Measurements from ENCODE around the gene IRF5.
A peak's percentile ranks its signal among the peaks of the same experiment; 100 is the strongest.

Gene IRF5

DNA sequence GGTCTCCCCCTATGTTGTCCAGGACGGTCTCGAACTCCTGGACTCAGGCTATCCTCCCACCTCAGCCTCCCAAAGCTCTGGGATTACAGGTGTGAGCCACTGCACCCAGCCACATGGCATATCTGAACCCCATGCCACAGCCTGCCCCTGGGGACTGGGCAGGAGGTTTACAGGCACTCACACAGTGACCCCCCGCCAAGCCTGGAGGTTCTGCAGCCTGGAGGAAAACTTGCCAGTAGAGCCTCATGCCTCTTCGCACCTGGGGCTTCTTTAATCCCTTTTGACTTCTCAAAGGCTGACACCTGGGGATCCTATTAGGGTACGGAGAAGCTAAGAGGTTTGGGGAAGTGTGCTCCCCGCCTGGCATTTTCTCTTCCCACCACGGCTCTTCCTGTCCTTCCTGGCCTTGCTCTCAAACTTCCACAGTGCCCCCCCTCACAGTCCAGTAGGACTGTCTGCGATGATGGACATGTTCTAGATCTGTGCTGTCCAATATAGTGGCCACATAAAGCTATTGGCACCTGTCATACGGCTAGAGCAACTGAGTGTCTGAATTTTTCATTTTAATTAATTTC is 15.8 kb upstream of the IRF5 start:
- DNase-seq: no peak

GRCh38 chr7:128922496-128923410 is 15.0 kb upstream of the IRF5 start:
- DNase-seq: no peak

DNA sequence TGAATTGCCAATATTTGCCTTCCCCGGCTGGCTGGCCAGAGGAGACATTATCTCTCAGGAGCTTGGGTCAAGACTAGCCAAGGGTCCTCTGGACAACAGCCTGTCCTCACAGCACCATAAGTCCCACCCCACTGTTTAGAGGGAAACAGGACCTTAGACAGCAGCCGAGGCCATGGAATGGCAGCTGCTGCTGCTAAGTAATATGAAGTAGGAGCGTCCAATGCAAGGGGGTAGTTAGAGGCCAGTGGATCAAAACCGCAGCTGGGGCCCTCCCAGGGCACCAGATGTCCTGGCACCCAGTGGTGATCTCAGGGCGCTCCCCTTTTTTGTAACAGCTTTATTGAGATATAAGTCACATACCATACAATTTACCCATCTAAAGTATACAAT is 14.3 kb upstream of the IRF5 start:
- no peak for DNase-seq

DNA sequence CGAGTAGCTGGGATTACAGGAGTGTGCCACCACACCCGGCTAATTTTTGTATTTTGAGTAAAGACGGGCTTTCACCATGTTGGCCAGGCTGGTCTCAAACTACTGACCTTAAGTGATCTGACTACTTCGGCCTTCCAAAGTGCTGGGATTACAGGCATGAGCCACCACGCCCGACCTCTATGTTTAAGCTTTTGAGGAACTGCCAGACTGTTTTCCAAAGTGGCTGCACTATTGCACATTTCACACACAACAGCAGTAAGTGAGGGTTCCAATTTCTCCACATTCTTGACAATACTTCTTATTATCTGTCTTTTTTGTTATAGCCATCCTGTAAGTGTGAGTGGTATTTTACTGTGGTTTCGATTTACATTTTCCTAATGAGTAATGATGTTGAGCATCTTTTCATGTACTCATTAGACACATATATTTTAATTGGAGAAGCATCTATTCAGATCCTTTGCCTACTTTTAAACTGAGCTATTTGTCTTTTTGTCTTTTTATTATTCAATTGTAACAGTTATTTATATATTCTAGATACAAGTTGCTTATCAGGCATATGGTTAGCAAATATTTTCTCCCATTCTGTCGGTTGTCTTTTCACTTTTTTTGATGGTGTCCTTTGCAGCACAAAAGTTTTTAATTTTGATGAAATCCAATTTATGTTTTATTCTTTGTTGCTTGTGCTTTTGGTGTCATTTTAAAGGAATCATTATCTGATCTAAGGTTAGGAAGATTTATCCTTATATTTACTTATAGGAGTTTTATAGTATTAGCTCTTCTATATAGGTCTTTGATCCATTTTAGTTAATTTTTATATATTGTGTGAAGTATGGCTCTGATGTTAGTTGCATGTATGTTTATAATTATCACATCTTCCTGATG is 12.8 kb upstream of the IRF5 start:
- DNase-seq: no peak

DNA sequence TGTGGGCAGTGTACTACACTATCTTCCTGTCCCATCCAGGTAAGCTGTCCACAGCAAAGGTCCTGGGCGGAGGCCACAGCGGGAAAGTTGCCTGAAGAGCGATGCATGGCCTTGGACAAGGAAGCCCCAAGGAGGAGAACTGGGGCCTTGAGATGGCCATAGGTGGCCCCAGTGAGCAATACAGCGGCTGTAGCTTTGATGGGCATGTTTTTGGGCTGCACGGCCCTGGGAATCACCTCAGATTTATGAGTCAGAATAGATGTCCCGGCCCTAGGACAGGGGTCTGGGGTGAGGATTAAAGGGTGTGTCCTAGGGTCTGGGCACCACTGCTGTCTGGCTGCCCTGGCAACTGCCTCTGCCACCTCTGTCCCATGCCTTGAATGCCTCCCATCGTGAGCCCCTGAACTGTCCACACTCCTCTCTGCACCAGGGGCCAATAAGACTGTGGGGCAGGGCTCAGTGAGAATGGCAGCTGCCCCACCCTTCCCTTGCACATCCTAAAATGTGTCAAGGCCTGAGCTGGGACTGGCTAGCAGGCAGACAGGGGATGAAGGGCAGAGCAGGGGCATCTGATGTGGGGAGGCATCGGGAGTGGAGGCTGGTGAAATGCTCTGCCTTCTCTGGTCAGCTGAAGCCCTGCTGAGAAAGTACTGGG is 9.4 kb upstream of the IRF5 start:
- no peak for DNase-seq

GRCh38 chr7:128928882-128929788 is 8.6 kb upstream of the IRF5 start:
- no peak for DNase-seq

DNA sequence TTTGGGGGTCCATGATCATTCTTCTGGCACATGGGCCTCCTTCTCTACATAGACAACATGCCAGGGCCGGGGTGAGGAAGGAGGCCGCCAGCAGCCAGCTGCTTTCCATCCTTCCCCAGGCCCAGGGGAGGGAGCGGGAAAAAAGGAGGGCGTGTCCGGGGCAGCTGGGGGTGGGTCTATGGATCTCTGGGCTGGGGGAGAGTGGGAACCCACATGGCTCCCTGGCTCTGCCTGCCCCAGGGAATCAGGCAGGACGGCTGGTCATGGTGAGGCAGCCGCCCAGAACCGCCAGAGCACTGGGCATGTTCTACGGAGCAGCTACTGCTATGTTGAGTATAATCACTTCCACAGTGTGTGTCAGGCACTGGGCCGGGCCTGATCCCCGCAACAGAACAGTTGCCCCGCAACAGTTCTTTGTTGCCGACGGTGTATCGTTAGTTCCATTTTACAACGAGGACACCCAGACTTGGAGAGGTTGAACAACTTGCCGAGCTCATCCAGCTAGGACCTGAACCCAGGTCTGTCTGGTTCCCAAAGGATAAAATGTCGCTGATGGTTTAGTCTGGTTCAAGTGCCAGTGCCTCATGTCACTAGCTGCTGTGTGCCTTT is 6.4 kb upstream of the IRF5 start:
- DNase-seq: no peak

- DNase-seq: no peak
Observed at GRCh38 chr7:128931965-128932861, 5.5 kb upstream of the IRF5 start.

DNA sequence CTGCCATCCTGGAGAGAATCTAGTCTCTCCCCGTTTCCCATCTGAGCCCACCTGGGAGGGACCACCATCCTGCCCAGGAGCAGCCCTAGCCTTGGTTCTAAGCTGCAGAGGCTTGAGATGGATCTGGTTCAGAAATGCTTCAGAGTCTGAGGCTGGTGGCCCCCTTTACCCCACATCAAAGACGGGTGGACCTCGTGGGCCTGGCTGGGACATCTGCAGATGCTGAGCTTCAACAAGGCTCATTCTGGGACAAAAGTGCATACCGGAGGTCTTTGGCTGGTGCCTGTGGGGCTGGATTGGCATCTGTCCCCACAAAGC is 4.9 kb upstream of the IRF5 start:
- no peak for DNase-seq

DNA sequence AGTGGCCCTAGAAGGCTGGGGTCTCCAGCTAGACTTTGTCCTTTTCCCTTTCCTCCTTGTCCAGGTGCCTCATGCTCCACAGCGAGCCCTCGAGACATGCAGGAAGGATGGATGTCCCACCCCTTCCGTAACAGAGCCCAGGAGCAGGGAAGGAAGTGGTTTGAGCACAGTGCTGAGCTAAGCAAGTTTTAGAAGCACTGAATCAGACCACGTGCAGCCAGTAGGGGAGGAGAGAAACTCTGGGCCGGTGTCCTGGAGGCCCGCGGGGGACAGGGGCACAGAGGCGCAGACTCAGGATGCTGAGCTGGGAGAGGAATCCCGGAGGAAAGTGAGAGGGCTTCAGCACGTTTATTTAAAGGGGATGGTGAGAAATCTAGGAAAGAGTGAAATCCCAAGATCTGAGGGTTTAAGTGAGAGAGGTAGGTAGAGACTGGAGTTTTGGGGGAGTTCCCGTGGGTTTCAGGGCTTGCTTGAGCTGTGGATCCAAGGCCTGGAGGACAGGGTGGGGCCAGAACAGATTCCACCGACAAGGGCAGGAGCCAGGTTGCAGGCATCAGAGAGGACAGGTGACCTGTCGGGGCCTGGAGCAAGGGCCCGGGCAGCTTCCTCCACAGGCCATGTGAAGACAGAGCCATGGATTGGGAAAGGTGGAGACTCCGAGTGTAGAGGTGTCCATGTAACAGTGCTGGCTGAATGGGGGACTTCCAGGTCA is 4.4 kb upstream of the IRF5 start:
- DNase-seq: peak; percentile 43 to 63

- DNase-seq: no peak
Observed at GRCh38 chr7:128934361-128935341, 3.1 kb upstream of the IRF5 start.

DNA sequence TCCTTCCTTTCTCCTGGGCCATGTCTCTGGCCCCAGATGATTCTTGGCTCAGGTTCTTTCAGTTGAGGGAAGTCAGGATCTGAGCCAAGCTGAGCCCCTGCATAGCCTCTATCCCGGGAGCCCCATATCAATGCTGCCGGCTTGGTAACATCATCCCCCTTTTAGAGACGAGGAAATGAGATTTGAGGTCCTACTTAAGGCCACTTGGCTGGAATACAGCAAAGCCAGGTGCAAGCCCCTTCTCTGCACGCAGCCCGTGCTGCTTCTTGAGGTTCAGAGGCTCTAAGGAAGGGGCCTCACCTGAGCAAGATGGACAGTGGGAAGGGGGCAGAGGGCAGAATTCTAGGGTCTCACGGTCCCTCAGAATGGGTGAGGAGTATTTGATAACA is 2.4 kb upstream of the IRF5 start:
- no peak for DNase-seq

DNA sequence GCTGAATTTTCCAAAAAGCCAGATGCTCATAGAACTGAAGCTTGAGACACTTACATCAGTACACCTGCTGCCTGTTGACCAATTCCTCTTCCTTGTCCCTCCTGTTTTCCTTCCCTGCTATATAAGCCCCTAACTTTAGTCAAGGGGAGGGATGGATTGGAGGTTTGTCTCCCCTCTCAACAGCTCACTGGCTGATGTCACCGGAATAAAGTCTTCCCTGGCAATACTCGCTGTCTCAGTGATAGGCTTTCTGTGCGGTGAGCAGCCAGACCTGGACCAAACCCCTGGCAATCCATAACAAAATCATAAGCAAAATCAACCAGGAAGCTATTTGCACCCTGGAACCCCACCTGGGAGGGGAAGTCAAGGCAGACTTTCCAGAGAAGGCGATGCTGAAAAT is 929 bp upstream of the IRF5 start:
- no peak for DNase-seq

DNA sequence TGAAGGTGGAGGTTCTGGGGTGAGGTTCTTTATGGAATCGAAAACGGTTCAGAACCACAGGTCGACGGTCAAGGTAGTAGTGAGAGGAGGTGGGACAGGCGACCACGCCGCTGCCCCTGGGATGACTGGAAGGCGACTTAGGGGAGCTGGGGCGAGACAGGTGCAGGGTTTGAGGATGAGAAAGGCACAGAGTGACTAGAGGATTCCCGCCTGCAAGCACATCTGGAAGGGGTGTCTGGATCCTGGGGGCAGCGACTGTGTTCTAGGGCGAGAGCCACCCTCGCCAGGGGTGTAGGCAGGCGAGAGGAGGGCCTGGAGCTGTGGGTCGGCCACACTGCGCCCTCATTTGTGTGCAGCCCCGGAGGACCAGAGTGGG is 468 bp upstream of the IRF5 start:
- no peak for DNase-seq

DNA sequence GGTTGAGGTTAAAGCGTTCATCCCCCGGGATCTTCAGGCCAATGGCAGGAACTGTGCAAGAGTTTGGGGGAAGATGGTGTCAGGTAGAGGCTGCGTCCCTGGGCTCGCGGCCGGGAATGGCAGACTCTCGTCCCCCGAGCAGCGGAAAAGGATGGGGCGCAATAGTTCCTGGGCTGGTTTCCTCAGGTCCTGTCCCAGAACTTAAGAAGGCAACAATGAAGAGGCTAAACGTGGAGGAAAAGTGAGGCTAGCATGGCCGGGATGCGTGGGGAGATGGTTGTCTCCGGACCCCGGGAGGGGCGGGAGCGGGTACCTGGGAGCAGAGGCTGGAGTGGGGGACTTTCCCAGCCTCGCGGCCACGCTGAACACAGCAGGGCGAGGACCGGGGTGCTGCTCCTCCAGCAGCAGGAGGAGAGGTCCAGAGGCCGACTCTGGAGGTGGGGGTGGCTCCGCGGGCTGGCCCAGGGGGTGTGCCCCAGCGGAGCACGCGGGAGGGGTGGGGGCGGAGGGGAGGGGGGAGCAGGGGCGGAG is 882 bp downstream of the IRF5 start:
- peak; percentile 28 to 36 for DNase-seq

DNA sequence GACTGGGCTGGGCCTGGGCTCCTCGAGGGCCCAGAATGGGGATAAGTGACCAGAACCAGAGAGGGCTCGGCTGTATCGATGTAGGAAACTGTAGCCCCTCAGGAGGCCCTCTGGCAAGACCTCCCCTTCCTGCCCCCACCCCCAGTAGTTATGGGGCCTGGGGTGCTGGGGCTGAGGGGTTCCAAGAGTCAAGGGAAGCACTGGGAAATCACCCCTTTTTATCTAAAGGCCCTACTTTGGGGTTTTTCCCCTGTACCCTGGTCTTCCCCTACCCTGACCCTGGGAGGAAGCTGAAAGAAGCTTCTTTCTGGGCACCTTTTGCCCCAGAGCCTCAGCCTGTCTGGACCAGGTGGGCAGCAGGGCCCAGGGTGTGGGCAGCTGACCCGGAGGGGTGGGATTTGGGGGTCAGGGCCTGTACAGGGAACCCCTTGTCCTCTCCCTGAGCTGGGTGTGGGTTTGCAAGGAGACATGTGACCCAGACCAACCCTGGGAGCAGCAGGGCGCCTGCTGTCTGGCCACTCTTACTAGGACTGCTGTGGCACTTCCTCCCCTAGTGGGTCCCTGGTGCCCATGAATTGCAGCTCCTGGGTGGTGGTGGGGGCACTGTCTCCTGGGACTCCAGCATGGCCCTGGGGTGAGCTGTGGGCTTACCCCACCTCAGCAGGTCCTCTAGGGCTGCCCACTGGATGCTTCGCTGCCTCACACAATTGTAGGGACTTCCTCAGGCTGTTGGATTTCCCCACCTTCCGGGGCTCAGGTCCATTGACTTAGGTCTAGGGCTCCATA is 1.5 kb downstream of the IRF5 start:
- no peak for DNase-seq

DNA sequence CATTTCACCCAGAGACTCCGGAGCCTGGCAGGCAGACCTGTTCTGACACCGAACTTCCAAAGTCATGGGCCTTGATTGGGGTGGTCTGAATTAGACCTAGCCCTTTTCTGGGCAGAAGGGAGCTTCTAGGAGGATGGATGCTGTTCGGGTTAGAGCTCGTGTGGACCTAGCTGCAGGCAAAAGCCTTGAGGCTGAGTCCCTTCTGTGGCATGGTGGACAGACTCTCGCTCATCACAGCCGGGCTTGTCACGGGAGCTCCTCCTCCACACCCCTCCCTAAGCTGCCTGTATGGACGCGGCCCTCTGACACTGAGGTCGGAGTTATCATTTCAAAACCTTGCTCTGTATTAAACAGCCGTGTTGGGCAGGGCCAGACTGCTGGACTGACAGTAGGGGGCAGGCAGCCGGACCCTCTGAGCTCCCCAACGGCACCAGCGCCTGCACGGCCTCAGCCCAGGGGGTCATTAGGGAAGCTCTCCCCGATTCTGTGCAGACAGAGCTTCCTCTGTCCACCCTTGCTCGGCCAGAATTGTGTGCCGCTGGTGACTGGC is 2.2 kb downstream of the IRF5 start:
- DNase-seq: no peak
